Measurements from ENCODE around the gene TOMM22.
"Not testable (repeated sequence)": the region's sequence is repeated elsewhere in the genome, so short reads cannot be mapped to it uniquely, and the experiment has no call there.

The TOMM22 gene
- 32.3 to 54.2 (median 40.2) reads per million in 4 donors for total RNA-seq

- DNase-seq, result peak; percentile 70 to 85 (median 77)
These were observed at the start of gene TOMM22 for GRCh38 chr22:38681582-38682335. Gene TOMM22 (plus strand): TSS chr22:38681957. CDS start chr22:38681979, 22 bp downstream.

- DNase-seq, result no peak
These were observed 49.2 kb upstream of the TOMM22 start for GRCh38 chr22:38632528-38632927.

- no peak for DNase-seq
These were observed 43.5 kb upstream of the TOMM22 start for GRCh38 chr22:38638216-38638615.

- DNase-seq, result no peak
These were observed 43.0 kb upstream of the TOMM22 start for GRCh38 chr22:38638728-38639127.

GRCh38 chr22:38641476-38642040 lies 40.2 kb upstream of the TOMM22 start:
- DNase-seq, result no peak

- DNase-seq, result not testable (repeated sequence)
These were observed 37.5 kb upstream of the TOMM22 start for GRCh38 chr22:38644245-38644644.

GRCh38 chr22:38645430-38645829 lies 36.3 kb upstream of the TOMM22 start:
- DNase-seq, result no peak

- no peak for DNase-seq
These were observed 31.8 kb upstream of the TOMM22 start for GRCh38 chr22:38649841-38650522.

- DNase-seq, result no peak
These were observed 28.9 kb upstream of the TOMM22 start for GRCh38 chr22:38652859-38653258.

GRCh38 chr22:38653741-38654140 lies 28.0 kb upstream of the TOMM22 start:
- no peak for DNase-seq

- peak in 1 of 5 donors; percentile 3 for DNase-seq
These were observed 26.1 kb upstream of the TOMM22 start for GRCh38 chr22:38655519-38656255.

GRCh38 chr22:38656256-38657044 lies 25.3 kb upstream of the TOMM22 start, which contains the start of the genes CBY1 and FAM227A:
Gene CBY1 (plus strand): TSS chr22:38656638. CDS start chr22:38668055, 11,417 bp downstream.
Gene FAM227A (minus strand): TSS chr22:38656392. CDS start chr22:38650168, 6,224 bp downstream.
- DNase-seq, result peak; percentile 73 to 82 (median 80)

- peak in 4 of 5 donors; percentile 12 to 25 (median 20) for DNase-seq
These were observed 24.5 kb upstream of the TOMM22 start for GRCh38 chr22:38657045-38657909.

GRCh38 chr22:38674888-38675287 lies 6.9 kb upstream of the TOMM22 start:
- DNase-seq, result no peak

GRCh38 chr22:38675833-38676232 lies 5.9 kb upstream of the TOMM22 start:
- no peak for DNase-seq

GRCh38 chr22:38684895-38685294 lies 3.1 kb downstream of the TOMM22 start:
- no peak for DNase-seq

- DNase-seq, result no peak
These were observed 4.0 kb downstream of the TOMM22 start for GRCh38 chr22:38685761-38686160.

- no peak for DNase-seq
These were observed 7.9 kb downstream of the TOMM22 start for GRCh38 chr22:38689651-38690050.

GRCh38 chr22:38694049-38694448 lies 12.3 kb downstream of the TOMM22 start:
- DNase-seq, result no peak

GRCh38 chr22:38694940-38695339 lies 13.2 kb downstream of the TOMM22 start:
- DNase-seq, result no peak
